ENCODE results near the gene TFIP11.
"Not testable (repeated sequence)": the region's sequence is repeated elsewhere in the genome, so short reads cannot be mapped to it uniquely, and the experiment has no call there.

The TFIP11 gene

GRCh38 chr22:26534171-26534855 lies 22.0 kb upstream of the TFIP11 start:
- Histone ChIP-seq H3F3A (ENCODE audit: low read depth) (no peaks in the 10 kb centered on the region), H3K4me2 (ENCODE audit: low read depth, low read length, poor library complexity, severe bottlenecking) (no peak overlapping the region), H4K20me1 (ENCODE audit: insufficient read depth, low read length, poor library complexity, severe bottlenecking) (no peaks in the 10 kb centered on the region), H3K4me3 (ENCODE audit: low read length, poor library complexity, severe bottlenecking) (no peak overlapping the region), H3K36me3 (ENCODE audit: insufficient read depth, low read length) (peaks cover 20% of the 10 kb centered on the region; the same call in 1 of the 2 replicates), H3K9ac (ENCODE audit: low read depth, low read length, poor library complexity, severe bottlenecking) (no peak overlapping the region), H2AFZ (ENCODE audit: low read length) (no peak overlapping the region), H3K9me3 (ENCODE audit: insufficient read depth, low read depth, low read length) (no peaks in the 10 kb centered on the region), H3K4me1 (ENCODE audit: insufficient read depth, low read length, poor library complexity, severe bottlenecking) (no peaks in the 10 kb centered on the region), H3K27me3 (ENCODE audit: insufficient read depth, low read length, poor library complexity, severe bottlenecking) (no peaks in the 10 kb centered on the region), H3K9me2 (replicated peaks; ENCODE audit: low read depth, low read length) (no peaks in the 10 kb centered on the region), H3K79me2 (ENCODE audit: insufficient read depth, low read length) (no peaks in the 10 kb centered on the region)
- TF ChIP-seq EZH2phosphoT487 (IDR thresholded peaks at IDR 0.05; ENCODE audit: borderline replicate concordance) (no peak), CTCF (conservative IDR thresholded peaks at IDR 0.05; ENCODE audit: low read length) (no peak)

DNA sequence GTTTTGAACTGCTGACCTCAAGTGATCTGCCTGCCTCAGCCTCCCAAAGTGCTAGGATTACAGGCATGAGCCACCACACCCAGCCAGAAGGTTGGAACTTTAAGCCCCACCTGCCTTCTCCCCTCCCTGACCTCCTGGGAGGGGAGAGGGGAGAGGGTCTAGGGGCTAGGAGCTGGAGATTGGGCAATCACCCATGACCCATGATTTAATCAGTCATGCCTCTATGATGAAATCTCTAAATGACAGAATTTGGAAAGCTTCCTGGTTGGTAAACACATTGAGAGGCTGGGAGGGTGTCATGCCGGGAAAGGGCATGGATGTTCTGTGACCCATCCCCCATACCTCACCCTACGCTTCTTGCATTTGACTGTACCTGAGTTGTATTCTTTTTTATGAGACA lies 17.1 kb upstream of the TFIP11 start:
- Histone ChIP-seq H3K4me2 (ENCODE audit: low read depth, low read length, poor library complexity, severe bottlenecking) (no peak overlapping the region), H2AFZ (ENCODE audit: low read length) (no peak overlapping the region), H3K9me2 (replicated peaks; ENCODE audit: low read depth, low read length) (no peaks in the 10 kb centered on the region), H3K36me3 (ENCODE audit: insufficient read depth, low read length) (peaks cover 17% of the 10 kb centered on the region; the same call in 1 of the 2 replicates), H3K79me2 (ENCODE audit: insufficient read depth, low read length) (no peaks in the 10 kb centered on the region), H3K27me3 (ENCODE audit: insufficient read depth, low read length, poor library complexity, severe bottlenecking) (no peaks in the 10 kb centered on the region), H3K4me1 (ENCODE audit: insufficient read depth, low read length, poor library complexity, severe bottlenecking) (no peaks in the 10 kb centered on the region), H4K20me1 (ENCODE audit: insufficient read depth, low read length, poor library complexity, severe bottlenecking) (no peaks in the 10 kb centered on the region), H3K9ac (ENCODE audit: low read depth, low read length, poor library complexity, severe bottlenecking) (no peak overlapping the region), H3F3A (ENCODE audit: low read depth) (no peaks in the 10 kb centered on the region), H3K4me3 (ENCODE audit: low read length, poor library complexity, severe bottlenecking) (no peak overlapping the region), H3K9me3 (ENCODE audit: insufficient read depth, low read depth, low read length) (no peaks in the 10 kb centered on the region)
- TF ChIP-seq EZH2phosphoT487 (IDR thresholded peaks at IDR 0.05; ENCODE audit: borderline replicate concordance): no peak
- TF ChIP-seq CTCF (conservative IDR thresholded peaks at IDR 0.05; ENCODE audit: low read length): no peak

DNA sequence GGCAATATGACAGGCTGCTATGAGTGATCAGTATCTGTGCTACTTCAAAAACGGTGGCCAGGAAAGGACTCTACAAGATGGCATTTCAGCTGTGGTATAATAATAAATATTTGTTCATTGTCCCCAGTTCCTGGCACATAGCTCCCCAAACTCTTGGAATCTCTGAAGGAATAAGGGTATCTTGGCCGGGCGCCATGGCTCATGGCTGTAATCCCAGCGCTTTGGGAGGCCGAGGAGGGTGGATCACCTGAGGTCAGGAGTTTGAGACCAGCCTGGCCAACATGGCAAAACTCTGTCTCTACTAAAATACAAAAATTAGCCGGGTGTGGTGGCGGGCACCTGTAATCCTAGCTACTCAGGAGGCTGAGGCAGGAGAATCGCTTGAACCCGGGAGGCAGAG lies 16.2 kb upstream of the TFIP11 start:
- H2AFZ ChIP-seq (ENCODE audit: low read length); H4K20me1 ChIP-seq (ENCODE audit: insufficient read depth, low read length, poor library complexity, severe bottlenecking); H3K9me3 ChIP-seq (ENCODE audit: insufficient read depth, low read depth, low read length); H3K4me2 ChIP-seq (ENCODE audit: low read depth, low read length, poor library complexity, severe bottlenecking); H3K9me2 ChIP-seq (replicated peaks; ENCODE audit: low read depth, low read length); H3K27me3 ChIP-seq (ENCODE audit: insufficient read depth, low read length, poor library complexity, severe bottlenecking); H3K79me2 ChIP-seq (ENCODE audit: insufficient read depth, low read length); H3K4me3 ChIP-seq (ENCODE audit: low read length, poor library complexity, severe bottlenecking); H3F3A ChIP-seq (ENCODE audit: low read depth); H3K9ac ChIP-seq (ENCODE audit: low read depth, low read length, poor library complexity, severe bottlenecking); H3K4me1 ChIP-seq (ENCODE audit: insufficient read depth, low read length, poor library complexity, severe bottlenecking): not testable (repeated sequence)
- H3K36me3 ChIP-seq (ENCODE audit: insufficient read depth, low read length): peaks cover 17% of the 10 kb centered on the region; the same call in 1 of the 2 replicates

All from Loucy (cell line).